Esophagus mucosa (tissue), 1 donor: ENCODE data around the gene TEX51. TPM values are rescaled to one million over a fixed set of nuclear protein-coding genes. Genes with fewer than 3 reads are reported as not detected.

Source experiments
- total RNA-seq: library from RNA; stranded (reverse); gene quantifications from one replicate; pipeline ENCODE4 v1.2.4, GENCODE V29; 2023
- donor health status: DM: yes; HTN: yes; CAD: no.

The TEX51 gene
- total RNA-seq, 1 donor from 2014 or later, result not detected

Other genes starting within 250 kb of the TEX51 start
- gene GYPC, start 242.7 kb upstream of the TEX51 start, total RNA-seq, result 4.9 TPM
- gene BIN1, start 208.3 kb downstream of the TEX51 start, total RNA-seq, result 4.5 TPM